ENCODE measurements around the gene GULP1. TPM values are rescaled to one million over a fixed set of nuclear protein-coding genes. Genes with fewer than 3 reads are reported as not detected.
A peak's percentile ranks its signal among the peaks of the same experiment; 100 is the strongest.
"Not testable (repeated sequence)": the region's sequence is repeated elsewhere in the genome, so short reads cannot be mapped to it uniquely, and the experiment has no call there.

GULP1 gene
- total RNA-seq, 1 experiment from 2014 or later, result 75.1 TPM

GRCh38 chr2:188557081-188557480 lies 265.4 kb downstream of the GULP1 start:
- no peaks in the 10 kb centered on the region for H3K4me1 Mint-ChIP-seq
- peaks cover 48% of the 10 kb centered on the region for H3K36me3 Mint-ChIP-seq
- CTCF ChIA-PET, result no interaction called here
- DNase-seq (ENCODE audit: low spot score), result no peak
- peaks cover 37% of the 10 kb centered on the region for H3K9me3 Mint-ChIP-seq
- POLR2A ChIA-PET, result no interaction called here
- TF ChIP-seq NR1H2 (CRISPR knock-in tag; IDR thresholded peaks at IDR 0.05) (no peak), MYBL2 (CRISPR knock-in tag; IDR thresholded peaks at IDR 0.05) (no peak), CBFB (CRISPR knock-in tag; IDR thresholded peaks at IDR 0.05; ENCODE audit: low read depth) (no peak), USF1 (CRISPR knock-in tag; IDR thresholded peaks at IDR 0.05) (no peak), GRHL2 (CRISPR knock-in tag; IDR thresholded peaks at IDR 0.05; ENCODE audit: insufficient replicate concordance, severe bottlenecking) (no peak), NFE2L1 (CRISPR knock-in tag; IDR thresholded peaks at IDR 0.05) (no peak)
- TF ChIP-seq, protein P1, sequence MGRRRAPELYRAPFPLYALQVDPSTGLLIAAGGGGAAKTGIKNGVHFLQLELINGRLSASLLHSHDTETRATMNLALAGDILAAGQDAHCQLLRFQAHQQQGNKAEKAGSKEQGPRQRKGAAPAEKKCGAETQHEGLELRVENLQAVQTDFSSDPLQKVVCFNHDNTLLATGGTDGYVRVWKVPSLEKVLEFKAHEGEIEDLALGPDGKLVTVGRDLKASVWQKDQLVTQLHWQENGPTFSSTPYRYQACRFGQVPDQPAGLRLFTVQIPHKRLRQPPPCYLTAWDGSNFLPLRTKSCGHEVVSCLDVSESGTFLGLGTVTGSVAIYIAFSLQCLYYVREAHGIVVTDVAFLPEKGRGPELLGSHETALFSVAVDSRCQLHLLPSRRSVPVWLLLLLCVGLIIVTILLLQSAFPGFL (CRISPR knock-in tag; IDR thresholded peaks at IDR 0.05; ENCODE audit: borderline replicate concordance), result no peak
- TF ChIP-seq, protein P2, sequence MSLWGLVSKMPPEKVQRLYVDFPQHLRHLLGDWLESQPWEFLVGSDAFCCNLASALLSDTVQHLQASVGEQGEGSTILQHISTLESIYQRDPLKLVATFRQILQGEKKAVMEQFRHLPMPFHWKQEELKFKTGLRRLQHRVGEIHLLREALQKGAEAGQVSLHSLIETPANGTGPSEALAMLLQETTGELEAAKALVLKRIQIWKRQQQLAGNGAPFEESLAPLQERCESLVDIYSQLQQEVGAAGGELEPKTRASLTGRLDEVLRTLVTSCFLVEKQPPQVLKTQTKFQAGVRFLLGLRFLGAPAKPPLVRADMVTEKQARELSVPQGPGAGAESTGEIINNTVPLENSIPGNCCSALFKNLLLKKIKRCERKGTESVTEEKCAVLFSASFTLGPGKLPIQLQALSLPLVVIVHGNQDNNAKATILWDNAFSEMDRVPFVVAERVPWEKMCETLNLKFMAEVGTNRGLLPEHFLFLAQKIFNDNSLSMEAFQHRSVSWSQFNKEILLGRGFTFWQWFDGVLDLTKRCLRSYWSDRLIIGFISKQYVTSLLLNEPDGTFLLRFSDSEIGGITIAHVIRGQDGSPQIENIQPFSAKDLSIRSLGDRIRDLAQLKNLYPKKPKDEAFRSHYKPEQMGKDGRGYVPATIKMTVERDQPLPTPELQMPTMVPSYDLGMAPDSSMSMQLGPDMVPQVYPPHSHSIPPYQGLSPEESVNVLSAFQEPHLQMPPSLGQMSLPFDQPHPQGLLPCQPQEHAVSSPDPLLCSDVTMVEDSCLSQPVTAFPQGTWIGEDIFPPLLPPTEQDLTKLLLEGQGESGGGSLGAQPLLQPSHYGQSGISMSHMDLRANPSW (CRISPR knock-in tag; conservative IDR thresholded peaks at IDR 0.05; ENCODE audit: low read depth), result no peak
- H3K27ac Mint-ChIP-seq, result no peak overlapping the region
- ATAC-seq, result no peak
- no peak overlapping the region for H3K4me3 Mint-ChIP-seq
- no peaks in the 10 kb centered on the region for H3K27me3 Mint-ChIP-seq (ENCODE audit: low read depth)

DNA sequence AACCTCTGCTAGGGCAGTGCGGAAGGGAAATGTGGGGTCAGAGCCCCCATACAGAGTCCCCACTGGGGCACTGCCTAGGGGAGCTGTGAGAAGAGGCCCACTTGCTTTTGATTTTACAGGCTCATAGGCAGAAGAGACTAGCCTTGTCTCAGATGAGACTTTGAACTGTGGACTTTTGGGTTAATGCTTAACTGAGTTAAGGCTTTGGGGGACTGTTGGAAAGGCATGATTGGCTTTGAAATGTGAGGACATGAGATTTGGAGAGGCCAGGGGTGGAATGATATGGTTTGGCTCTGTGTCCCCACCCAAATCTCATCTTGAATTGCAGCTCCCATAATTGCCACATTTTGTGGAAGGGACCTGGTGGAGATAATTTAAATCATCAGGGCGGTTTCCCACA lies 267.8 kb downstream of the GULP1 start:
- Mint-ChIP-seq H3K9me3 (peaks cover 37% of the 10 kb centered on the region), H3K36me3 (peaks cover 48% of the 10 kb centered on the region)
- H3K27me3 Mint-ChIP-seq (ENCODE audit: low read depth); H3K4me1 Mint-ChIP-seq; ATAC-seq; H3K27ac Mint-ChIP-seq; DNase-seq (ENCODE audit: low spot score); H3K4me3 Mint-ChIP-seq; POLR2A ChIA-PET; CTCF ChIA-PET: not testable (repeated sequence)

DNA sequence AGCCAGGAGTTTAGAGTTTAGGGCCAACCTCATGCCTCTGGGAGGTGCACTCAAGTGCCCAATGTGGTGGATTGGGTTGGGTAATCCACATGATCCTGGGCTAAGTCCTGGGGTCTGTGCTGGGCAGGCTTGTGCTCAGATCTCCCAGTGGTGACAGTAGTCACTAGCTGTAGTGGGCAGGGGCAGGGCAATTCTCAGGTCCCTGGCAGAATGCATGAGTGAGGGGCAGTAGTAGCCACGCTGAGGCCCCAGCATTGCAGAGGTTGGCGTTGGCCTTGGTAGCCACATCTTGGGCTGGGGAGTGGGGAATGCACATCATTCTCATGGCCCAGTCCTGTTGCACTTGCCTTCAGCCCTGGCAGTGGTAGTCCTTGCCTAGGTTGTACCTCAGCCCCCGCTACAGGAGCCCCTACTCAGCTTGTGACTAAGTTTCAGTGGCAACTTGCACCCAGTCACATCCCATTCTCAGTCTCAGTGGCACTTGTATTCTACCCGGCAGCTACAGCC lies 269.9 kb downstream of the GULP1 start:
- Mint-ChIP-seq H3K27me3 (ENCODE audit: low read depth) (no peaks in the 10 kb centered on the region), H3K27ac (0 out of 2 replicates have a peak overlapping the region, but pooled peaks have one; percentile 46), H3K36me3 (peaks cover 37% of the 10 kb centered on the region), H3K4me3 (no peak overlapping the region), H3K9me3 (peaks cover 32% of the 10 kb centered on the region), H3K4me1 (no peaks in the 10 kb centered on the region)
- ChIA-PET POLR2A (no interaction called here), CTCF (interaction anchor here (0.7 kb wide), 1 partner anchor 37 kb away, joined by 5 read pairs; no protein-coding TSS in a partner anchor)
- no peak for DNase-seq (ENCODE audit: low spot score)
- peak; percentile 36; the same call in 1 of the 2 replicates for ATAC-seq
- TF ChIP-seq IRF2 (CRISPR knock-in tag; IDR thresholded peaks at IDR 0.05; ENCODE audit: borderline replicate concordance, low read depth), result no peak
- TF ChIP-seq, protein P2 (CRISPR knock-in tag; conservative IDR thresholded peaks at IDR 0.05; ENCODE audit: low read depth), result no peak
- TF ChIP-seq ARID4B (CRISPR knock-in tag; IDR thresholded peaks at IDR 0.05; ENCODE audit: borderline replicate concordance), result no peak
- TF ChIP-seq NR1H2 (CRISPR knock-in tag; IDR thresholded peaks at IDR 0.05), result no peak
- TF ChIP-seq, protein P3, sequence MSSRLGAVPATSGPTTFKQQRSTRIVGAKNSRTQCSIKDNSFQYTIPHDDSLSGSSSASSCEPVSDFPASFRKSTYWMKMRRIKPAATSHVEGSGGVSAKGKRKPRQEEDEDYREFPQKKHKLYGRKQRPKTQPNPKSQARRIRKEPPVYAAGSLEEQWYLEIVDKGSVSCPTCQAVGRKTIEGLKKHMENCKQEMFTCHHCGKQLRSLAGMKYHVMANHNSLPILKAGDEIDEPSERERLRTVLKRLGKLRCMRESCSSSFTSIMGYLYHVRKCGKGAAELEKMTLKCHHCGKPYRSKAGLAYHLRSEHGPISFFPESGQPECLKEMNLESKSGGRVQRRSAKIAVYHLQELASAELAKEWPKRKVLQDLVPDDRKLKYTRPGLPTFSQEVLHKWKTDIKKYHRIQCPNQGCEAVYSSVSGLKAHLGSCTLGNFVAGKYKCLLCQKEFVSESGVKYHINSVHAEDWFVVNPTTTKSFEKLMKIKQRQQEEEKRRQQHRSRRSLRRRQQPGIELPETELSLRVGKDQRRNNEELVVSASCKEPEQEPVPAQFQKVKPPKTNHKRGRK (CRISPR knock-in tag; IDR thresholded peaks at IDR 0.05; ENCODE audit: borderline replicate concordance), result no peak
- no peak for TF ChIP-seq ATF1 (CRISPR knock-in tag; IDR thresholded peaks at IDR 0.05)
- no peak for TF ChIP-seq ELF4 (CRISPR knock-in tag; IDR thresholded peaks at IDR 0.05; ENCODE audit: low read depth)
- TF ChIP-seq NFATC4 (CRISPR knock-in tag; IDR thresholded peaks at IDR 0.05), result no peak
- TF ChIP-seq NR3C1 (CRISPR knock-in tag; conservative IDR thresholded peaks at IDR 0.05; ENCODE audit: low read depth), result no peak
- TF ChIP-seq, protein P4, sequence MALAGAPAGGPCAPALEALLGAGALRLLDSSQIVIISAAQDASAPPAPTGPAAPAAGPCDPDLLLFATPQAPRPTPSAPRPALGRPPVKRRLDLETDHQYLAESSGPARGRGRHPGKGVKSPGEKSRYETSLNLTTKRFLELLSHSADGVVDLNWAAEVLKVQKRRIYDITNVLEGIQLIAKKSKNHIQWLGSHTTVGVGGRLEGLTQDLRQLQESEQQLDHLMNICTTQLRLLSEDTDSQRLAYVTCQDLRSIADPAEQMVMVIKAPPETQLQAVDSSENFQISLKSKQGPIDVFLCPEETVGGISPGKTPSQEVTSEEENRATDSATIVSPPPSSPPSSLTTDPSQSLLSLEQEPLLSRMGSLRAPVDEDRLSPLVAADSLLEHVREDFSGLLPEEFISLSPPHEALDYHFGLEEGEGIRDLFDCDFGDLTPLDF (CRISPR knock-in tag; IDR thresholded peaks at IDR 0.05), result no peak

Measured in WTC11 (cell line).